C1 segment of cervical spinal cord (tissue), 14 donors: ENCODE results near the gene PIGT.
A peak's percentile ranks its signal among the peaks of the same experiment; 100 is the strongest.

ENCODE experiments used
- DNase-seq, 14 donors: peaks; one replicate each; lab custom pipeline; 2025; lab: John Stamatoyannopoulos, UW

The PIGT gene

DNA sequence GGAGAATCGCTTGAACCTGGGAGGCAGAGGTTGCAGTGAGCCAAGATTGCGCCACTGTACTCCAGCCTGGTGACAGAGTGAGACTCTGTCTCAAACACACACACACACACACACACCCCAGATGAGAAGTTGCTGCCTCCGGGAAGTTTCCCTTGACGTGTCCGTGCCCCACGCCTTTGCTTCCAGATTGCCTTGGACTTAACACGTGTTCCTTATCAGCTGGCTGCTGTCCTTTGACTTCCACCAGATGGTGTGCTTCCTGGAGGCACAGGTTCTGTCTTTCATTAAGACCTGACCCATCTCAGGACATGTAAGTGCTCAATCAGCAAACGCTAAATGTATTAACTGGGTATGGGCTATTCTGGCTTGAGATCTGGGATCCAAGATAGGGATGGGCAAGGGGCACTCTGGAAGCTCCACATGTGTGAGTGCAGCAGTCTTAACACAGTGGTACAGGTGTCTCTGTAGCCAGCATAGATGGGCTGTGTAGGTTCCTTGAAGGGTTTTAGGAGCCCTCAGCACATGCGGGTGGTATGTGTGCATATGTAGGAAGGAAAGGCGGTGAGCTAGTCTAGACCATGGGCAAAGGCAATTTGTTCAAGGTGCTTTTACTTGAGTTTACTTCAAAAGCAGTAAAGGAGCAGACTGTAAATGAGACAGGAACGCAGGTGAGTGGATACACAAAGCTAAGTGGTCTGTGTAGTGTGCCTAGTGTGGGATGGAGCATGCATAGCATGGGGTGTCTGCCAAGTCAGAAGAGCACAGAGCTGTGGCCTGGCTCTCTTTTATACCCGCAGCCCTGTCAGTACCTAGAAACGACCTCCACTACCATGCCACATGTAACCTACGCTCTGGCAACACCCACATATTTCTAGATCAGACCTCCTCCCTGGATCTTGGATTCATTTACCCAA lies 11.6 kb downstream of the PIGT start:
- DNase-seq: no peak

DNA sequence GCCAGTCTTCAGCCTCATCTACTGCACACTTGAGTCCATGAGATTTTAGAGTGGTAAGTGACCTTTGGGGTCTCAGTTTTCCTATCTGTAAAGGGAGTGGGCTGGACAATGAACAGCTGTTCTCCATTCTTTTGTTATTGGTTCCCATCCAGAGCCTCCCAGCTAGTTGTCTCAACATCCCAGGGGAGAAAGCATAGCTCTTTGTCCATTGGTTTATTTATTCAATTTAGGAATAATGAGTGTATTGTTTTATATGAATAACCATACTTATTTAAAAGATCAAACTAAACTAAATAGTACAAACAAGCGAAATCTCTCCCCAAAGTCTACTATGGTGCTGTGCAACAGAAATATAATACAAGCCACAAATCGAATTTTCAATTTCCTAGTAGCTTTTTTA lies 13.7 kb downstream of the PIGT start:
- peak in 2 of 14 donors; percentile 20 to 39 for DNase-seq

DNA sequence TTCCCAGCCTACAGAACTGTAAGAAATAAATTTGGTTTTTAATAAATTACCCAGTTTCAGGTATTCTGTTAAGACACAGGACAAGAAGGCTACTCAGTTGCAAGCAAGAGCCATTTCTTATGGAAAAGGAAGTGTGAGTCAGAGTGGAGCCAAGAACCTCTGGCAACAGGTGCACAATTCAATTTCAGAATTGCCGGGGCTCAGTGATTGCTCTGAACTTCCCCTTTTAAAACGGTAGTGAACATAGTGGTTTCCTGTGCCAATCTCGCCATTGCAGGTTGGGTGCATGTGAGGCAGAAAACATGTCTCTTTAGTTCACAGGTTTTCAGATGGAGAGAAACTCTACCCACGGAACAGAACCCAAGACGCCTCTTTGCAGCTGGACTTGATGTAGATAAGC lies 16.4 kb downstream of the PIGT start:
- DNase-seq: no peak

DNA sequence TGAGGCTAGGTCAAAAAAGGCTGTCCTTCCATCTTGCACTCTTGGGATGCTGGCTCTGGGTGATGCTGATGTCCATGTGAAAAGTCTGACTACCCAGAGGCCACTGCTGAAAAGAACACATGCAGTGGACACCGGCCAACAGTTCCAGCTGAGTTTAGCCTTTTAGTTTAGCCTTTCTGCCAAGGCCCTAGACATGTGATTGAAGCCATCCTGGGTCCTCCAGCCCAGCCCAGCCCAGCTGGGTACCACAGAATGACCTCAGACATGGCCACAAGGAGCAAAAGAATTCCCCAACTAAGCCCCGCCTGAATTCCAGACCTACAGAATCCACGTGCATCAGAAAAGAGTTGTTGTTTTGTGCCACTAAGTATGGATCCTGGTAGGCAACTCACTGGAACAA lies 17.4 kb downstream of the PIGT start:
- peak in 12 of 14 donors; percentile 34 to 87 (median 78) for DNase-seq

DNA sequence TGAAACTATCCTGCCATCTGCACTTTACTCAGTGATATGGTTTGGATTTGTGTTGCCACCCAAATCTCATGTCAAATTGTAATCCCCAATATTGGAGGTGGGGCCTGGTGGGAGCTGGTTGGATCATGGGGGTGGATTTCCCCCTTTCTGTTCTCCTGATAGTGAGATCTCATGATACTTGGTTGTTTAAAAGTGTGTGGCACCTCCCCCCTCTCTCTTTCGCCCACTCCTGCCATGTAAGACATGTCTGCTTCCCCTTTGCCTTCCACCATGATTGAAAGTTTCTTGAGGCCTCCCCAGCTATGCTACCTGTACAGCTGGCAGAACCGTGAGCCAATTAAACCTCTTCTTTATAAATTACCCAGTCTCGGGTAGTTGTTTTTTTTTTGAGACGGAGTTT lies 18.0 kb downstream of the PIGT start:
- no peak for DNase-seq

DNA sequence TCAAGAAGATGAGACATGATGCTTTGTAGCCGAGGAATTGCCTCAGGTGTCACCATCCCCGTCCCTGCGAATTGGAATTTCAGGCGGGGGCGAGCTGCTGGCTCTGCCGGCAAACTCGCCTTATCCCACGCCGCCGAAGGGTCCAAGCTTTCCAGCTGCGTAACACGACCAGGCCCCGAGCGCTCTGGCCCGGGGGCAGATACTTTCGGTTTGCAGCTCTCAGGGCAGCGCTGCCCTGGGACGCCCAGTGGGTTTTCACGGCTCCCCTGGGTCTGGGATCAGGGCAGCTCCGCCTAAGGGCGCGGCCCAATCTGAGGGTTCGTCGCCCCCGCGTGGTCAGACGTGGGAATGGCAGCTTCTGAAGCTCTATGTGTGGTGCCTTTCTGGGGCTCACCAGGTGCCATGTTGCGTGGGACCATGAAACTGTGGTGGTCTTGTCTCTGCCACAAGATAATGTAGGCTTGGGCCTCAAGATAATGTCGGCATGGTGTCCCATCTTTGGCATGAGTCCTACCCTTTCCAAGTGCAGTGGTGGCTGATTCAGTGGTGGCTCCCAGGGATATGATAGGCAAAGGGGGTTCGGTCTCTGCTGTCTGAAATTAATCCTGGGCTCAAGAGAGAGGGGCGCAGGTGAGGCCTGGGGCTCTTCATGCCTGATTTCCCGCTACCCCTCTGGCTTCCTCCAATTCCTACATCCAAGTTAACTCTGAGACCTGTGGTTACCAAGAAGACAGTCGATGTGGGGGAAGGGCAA lies 21.0 kb downstream of the PIGT start:
- peak; percentile 8 to 92 (median 76) for DNase-seq

DNA sequence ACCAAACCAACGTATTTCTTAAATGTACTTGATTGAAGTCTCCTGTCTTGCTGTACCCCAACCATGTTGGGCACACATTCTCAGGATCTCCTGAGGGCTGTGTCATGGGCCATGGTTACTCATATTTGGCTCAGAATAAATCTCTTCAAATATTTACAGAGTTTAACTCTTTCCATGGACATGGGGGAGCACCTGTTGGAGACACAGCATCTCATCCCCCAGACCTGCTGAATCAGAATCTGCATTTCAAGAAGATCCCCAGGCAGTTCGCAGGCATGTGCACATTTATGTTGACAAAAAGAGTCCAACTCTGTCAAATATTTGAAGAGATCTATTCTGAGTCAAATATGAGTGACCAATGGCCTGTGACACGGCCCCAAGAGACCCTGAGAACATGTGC lies 24.5 kb downstream of the PIGT start:
- DNase-seq: no peak

DNA sequence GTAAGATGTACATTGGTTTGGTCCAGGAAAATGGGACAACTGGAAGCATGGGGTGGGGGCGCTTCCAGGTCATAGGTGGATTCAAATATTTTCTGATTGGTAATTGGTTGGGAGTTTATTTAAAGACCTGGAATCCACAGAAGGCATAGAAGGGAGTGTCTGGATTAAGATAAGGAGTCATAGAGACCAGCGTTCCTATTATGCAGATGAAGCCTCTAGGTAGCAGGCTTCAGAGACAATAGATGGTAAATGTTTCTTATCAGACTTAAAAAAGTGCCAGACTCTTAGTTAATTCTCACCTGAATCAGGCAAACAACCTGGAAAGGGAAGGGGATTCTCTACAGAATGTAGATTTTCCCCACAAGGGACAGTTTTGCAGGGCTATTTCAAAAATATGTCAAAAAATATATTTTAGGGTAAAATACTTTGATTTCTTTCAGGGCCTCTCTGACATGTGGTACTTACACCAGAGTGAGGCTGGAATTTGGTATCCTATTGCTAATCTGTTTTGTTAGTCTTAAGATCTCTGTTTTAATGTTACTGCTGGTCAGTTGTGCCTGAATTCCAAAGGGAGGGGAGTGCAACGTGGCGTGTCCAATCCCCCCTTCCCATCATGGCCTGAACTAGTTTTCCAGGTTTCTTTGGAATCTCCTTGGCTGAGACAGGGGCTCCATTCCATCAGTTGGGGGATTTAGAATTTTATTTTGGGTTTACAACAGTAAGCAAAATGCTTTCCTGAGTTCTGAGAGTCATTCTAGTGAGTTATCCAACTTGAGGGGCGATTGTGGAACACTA lies 25.1 kb downstream of the PIGT start:
- no peak for DNase-seq

DNA sequence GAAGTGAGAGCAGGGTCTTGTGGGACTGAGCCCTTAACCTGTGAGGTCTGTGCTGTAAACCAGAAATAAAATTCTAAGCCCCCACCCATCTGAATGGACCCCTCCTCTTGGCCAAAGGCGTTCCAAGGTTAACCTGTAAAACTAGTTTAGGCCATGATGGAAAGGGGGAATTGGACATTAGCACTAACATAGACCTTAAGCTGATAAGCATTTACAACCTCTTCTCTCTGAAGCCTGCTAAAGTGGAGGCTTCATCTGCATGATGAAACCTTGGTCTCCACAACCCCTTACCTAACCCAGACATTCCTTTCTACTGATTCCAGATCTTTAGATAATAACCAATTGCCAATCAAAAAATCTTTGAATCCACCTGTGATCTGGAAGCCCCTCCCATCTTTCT lies 25.8 kb downstream of the PIGT start:
- DNase-seq: no peak

DNA sequence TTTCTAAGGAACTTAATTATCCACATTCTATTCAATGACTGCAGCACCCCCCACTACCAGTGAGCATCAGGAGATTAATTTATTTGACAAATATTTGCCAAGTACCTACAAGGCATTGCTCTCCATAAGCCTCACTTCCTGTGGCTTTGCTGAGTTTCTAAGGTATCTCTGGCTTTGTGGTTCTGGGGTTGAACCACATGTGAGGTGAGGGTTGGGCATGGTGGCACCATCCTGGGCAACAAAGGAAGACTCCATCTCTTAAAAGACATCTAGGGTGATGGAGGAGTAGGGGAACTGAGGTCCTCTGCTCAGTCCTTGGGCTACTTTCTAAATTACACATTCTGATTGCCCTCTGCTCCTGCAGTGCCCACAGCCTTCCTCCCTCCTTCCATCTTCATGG lies 28.1 kb downstream of the PIGT start:
- DNase-seq: no peak

DNA sequence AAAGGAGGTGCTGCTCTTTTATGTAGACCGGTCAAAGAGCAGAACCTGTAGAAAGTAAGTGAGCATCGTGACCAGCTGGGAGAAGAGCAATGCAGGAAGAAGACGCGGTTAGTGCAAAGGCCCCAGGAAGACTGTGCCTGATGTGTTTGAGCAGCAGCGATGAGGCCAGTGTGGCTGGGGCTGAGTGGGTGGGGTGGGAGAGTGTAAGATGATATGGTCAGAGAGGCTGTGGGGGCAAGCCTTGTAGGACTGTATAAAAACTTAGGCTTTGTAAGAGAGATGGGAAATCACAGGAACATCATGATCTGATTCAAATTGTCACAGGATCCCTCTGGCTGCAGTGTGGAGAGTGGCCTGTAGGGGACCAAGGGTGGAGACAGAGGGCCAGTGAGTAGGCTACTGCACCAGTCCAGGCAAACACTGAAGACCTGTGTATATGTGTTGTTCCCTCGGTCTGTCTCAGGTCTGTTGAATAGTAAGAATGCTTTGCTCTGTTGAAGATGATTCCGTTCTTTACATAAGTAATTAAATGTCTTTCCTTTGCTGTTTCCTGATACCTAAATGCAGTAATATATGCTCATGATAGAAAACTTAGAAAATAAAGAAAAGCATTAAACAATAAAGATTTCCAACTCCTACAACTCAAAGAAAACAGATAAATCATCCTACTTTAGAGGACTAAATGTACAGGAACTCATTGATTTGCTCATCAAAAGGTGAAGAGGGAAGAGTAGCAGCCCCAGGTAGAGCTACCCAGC lies 30.0 kb downstream of the PIGT start:
- DNase-seq: no peak

DNA sequence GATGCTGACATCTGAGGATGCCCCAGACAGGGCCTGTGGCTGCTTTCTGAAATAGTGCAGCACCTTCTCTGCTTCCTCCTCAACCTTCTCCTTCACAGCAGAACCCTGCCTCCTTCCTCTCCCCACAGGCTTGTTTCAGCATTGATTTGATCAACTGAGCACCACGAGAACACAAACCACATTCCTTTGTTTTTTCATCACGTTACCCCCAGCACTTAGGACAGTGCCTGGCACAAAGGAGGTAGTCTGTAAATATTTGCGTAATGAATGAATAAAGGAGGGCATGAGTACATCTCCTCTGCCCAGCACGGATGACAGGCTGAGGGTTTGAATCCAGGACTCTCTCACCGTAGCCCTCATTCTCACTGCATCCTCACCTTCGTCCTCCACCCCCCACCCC lies 32.3 kb downstream of the PIGT start:
- no peak for DNase-seq

DNA sequence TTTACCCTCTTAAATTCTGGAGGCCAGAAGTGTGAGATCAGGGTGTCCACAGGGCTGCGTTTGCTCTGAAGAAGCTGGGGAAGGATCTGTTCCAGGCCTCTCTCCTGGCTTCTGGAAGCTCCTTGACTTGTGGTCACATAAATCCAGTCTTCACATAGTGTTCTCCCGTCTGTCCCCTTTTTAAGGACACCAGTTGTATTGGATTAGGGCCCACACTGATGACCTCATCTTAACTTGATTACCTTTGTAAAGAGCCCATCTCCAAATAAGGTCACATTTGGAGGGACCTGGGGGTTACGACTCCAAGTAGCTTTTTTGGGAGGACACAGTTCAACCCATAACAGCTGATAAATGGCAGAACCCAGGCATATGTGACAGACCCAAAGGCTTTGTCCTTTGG lies 33.6 kb downstream of the PIGT start:
- DNase-seq: no peak

DNA sequence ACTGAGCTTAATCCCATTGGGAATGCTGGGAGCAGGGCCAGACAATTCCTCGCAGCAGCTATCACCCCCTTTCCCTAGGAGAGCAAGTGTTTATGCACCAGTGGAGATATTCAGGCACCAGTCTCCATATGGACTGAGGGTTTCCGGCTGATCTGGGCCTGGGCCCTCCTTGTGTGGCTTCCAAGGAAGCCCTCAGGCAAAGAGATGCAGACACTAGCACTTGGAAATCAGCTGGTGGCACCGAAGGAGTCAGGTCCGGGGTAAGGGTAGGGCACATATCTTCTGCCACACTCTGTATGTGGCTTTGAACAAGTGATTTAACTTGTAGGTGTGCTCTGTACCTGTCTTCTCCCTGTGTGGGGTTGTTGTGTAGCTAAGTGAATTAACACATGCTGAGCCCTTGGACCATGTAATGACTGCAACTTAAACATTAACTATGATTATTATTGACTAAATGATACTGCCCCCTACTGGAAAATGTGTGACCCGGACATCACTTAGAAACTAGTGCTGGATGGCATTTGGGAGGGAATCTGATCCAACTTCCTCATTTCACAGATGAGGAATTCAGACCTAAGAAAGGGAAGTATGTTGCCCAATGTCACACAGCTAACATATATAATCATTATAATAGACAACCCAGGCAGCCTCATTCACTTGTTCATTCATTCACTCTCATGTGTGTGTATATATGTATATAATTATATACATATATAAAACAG lies 34.3 kb downstream of the PIGT start:
- DNase-seq: no peak

DNA sequence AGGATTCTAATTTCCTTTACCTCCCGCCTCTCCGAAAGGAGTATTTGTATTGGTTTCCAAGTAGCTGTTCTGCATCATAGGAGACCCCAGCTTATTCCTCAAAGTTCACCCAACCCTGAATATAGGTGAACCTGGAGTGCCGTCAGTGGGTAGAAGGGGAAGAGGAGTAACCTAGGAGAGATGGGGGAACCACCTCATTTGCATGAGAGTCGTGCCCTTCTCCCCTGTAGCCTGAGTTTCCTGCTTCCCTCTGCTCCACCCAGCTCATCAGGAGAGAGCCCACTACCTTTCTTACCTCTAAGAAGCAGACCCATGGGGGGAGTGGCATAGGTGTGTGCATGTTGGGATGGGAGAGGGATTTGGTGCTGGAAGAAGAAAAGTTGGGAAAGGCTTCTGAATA lies 36.3 kb downstream of the PIGT start:
- DNase-seq: no peak

DNA sequence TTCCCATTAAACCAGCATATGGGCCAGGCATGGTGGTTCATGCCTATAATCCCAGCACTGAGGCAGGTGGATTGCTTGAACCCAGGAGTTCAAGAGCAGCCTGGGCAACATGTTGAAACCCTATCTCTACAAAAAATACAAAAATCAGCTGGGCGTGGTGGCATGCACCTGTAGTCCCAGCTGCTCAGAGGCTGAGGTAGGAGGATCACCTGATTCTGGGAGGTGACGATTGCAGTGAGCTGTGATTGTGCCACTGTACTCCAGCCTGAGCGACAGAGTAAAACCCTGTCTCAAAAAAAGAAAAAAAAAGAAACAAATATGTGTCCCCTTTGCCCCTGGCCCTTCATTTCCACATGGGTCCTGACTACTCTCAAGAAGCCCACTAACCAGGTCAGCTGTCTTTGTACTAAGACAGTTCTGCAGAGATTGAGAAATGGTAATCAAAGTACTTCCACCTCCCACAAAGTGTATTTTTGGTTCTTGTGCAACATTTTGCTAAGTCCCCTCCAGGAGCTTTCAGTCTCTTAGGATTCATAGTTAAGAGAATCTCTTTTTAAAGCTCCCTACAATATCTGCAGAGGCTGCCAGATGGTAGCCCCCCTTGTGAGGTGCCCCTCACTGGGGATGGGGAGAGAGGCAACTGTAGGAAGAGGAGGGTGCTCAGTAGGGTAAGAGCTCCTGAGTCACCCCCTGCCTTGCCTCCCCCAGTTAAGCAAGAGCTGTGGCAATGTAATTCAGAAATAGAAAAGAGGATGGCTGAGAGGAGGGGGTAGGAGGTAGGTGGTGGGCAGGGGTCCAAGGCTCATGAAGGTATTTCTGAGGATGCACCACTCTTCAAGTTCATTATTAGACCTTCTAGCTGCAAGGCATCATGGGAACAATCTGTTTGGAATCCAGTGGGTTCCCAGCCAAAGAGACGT lies 37.1 kb downstream of the PIGT start:
- no peak for DNase-seq

DNA sequence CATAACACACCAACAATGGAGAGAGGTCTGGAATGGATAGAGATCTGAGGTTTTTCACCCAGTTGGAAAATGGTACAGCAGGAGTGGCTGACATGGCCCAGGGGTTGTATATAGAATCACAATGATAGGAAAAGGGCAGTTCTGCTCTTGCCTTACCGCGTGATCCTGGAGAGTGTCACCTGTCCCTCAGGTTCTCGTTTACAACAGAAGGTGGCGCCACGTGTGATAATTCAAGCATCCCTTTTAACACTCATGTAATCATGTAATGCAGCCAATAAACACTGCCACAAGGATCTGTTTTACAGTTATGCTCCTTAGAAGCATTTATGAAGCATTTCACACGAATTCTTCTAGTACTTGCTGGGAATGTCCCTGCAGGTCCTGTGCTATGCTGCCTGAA lies 40.7 kb downstream of the PIGT start:
- no peak for DNase-seq

DNA sequence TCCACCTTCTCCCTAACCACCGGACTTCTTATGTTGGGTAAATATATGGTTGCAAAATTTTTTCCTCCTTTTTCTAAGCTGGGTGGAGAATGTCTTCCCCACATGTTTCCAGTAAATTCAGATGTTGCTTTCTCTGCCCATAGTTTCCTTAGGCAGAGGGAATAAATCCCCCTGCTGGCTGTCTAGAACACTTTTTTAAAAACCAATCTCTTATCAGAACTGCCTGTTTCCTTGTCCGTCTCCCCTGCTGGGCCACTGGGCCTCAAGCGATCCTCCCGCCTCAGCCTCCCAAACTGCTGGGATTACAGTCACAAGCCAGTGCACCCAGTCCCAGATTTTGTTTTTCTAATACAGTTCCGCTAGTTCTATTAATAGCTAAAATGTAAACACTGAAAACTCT lies 43.7 kb downstream of the PIGT start:
- DNase-seq: no peak

DNA sequence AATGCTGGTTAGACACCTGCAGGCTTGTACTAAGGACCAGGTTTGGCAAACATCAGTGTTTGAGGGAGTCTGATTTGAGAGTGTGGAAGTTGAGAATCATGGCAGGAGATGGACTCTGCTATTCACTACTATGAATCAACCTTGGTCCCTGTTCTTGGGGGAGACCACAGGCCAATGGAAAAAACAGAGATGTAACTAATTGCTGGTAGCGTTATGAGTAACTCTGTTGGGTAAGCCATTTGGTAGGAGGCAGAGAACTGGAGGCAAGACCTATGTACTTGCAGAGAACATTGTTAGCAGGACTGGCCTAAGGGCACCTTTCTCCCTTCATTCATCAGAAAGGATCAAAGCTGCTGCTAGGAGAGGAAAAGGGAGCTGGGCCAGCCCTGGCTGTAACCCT lies 45.3 kb downstream of the PIGT start:
- no peak for DNase-seq
